Kidney epithelial cell (primary cell): ENCODE results near the gene MYO7A. TPM values are rescaled to one million over a fixed set of nuclear protein-coding genes. Genes with fewer than 3 reads are reported as not detected.

ENCODE experiments used
- DNase-seq: peaks from one replicate; pipeline ENCODE4 v3.0.0-alpha.2; 2010; ENCODE audit warnings: low read depth
- H3K27me3 ChIP-seq: 2 replicates; pipeline ENCODE4 v1.6.0; 2011; ENCODE audit warnings: low read length; ENCODE audit not compliant: control insufficient read depth, insufficient read depth
- H3K36me3 ChIP-seq: 2 replicates; pipeline ENCODE4 v1.5.1; 2011; ENCODE audit warnings: low read length; ENCODE audit not compliant: control insufficient read depth, insufficient read depth
- H3K4me3 ChIP-seq: 2 replicates; pipeline ENCODE4 v1.5.1; 2011; ENCODE audit warnings: low read depth, mild to moderate bottlenecking, control low read depth, low read length
- total RNA-seq: library from RNA; depleted of rRNA; stranded (reverse); fragments of >200 nt; gene quantifications from 2 replicates; pipeline ENCODE4 v1.2.3, GENCODE V29; 2015
- TF ChIP-seq, protein P1 (sequence below): IDR thresholded peaks from 2 replicates; pipeline ENCODE4 v1.5.1; 2011; ENCODE audit warnings: mild to moderate bottlenecking, moderate library complexity, low read length, control low read depth, inconsistent platforms; ENCODE audit not compliant: insufficient read depth, poor library complexity, severe bottlenecking

MYO7A gene
- total RNA-seq, 1 donor from 2014 or later: 0.17 TPM

DNA sequence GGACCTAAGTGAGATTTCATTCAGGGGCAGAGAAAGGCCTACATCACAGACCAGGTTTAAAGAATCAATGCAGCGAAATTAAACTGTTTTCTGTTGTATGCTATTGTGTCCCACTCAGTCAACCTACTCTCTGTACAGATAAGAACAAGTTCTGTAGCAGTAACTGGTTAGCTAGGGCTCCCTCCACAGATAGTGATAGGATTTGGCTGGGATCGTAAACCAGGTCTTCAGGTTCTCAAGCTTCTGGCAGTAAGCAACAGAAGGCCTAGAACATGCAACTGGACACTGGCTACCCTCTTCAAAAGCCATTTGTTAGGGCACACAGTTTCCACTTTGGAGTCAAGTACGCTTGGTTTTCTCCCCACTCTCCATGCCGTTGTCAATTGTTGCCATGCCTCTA lies 104.2 kb downstream of the MYO7A start:
- Histone ChIP-seq H3K4me3 (no peak overlapping the region), H3K36me3 (no peaks in the 10 kb centered on the region), H3K27me3 (no peaks in the 10 kb centered on the region)
- DNase-seq: no peak
- TF ChIP-seq, protein P1, sequence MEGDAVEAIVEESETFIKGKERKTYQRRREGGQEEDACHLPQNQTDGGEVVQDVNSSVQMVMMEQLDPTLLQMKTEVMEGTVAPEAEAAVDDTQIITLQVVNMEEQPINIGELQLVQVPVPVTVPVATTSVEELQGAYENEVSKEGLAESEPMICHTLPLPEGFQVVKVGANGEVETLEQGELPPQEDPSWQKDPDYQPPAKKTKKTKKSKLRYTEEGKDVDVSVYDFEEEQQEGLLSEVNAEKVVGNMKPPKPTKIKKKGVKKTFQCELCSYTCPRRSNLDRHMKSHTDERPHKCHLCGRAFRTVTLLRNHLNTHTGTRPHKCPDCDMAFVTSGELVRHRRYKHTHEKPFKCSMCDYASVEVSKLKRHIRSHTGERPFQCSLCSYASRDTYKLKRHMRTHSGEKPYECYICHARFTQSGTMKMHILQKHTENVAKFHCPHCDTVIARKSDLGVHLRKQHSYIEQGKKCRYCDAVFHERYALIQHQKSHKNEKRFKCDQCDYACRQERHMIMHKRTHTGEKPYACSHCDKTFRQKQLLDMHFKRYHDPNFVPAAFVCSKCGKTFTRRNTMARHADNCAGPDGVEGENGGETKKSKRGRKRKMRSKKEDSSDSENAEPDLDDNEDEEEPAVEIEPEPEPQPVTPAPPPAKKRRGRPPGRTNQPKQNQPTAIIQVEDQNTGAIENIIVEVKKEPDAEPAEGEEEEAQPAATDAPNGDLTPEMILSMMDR: no peak

DNA sequence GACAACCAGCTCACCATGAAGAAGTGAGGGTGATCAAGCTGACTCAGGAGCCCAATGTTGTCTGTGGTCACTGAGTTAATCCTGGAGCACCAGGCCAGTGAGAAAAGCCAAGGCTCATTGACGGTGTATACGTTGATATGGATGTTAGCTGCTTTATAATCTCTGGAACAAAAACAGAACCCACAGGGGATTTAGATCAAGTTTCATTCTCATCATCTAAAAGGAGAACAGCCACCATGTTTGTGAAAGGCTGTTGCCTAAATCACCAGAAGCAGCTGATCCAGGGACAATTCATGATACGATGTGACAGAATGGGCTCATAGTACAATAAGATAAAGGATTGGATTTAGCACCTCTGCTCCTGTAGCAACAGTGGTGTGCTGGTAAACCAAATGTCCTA lies 105.0 kb downstream of the MYO7A start:
- TF ChIP-seq, protein P1: no peak
- H3K27me3 ChIP-seq: no peaks in the 10 kb centered on the region
- DNase-seq: no peak
- H3K4me3 ChIP-seq: no peak overlapping the region
- H3K36me3 ChIP-seq: no peaks in the 10 kb centered on the region

DNA sequence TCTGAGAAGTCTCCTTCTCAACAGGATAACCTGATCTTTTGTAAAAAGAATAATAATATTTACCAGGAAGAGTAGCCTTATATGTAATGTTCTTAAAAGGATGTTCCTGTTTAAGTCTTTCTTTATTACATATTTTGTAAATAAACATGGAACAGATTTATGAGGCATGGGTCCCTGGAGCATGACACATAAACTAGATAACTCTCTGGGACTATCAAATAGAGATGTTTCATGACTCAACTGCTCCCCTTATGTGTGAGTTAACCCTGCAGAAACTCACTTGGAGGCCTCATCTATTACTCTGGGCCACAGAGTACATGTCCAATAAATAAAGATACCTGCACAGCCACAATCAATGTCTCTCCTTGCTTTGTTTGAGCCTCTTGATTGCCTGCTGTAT lies 108.9 kb downstream of the MYO7A start:
- Histone ChIP-seq H3K4me3 (no peak overlapping the region), H3K27me3 (no peaks in the 10 kb centered on the region), H3K36me3 (no peaks in the 10 kb centered on the region)
- TF ChIP-seq, protein P1: no peak
- DNase-seq: no peak

DNA sequence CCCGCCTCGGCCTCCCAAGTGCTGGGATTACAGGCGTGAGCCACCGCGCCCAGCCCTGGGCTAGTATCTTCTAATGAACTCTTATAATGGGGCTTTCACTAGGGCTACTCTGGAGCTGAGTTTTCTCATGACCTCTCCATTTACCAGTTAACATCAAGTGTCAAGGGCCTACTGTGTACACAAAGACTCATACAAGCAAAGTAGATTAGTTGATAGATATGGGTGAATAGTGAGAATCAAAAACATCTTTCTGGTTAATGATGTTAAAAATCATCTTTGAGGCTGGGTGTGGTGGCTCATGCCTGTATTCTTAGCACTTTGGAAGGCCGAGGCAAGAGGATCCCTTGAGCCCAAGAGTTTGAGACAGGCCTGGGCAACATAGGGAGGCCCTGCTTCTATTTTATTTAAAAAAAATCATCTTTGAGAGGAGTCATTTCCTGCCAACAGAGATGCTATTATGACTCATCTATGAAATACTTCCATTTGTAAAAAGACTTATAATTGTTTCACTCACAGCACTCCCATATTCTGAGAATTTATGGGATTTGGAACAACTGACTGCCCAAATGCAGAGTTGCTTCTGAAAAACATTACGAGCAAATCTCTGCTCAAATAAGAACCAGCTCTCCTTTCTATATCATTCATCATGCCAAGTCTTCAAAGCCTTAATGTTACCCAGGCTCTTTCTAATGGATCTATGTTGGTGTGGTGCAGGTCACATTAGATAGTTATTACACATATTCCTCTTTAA lies 116.4 kb downstream of the MYO7A start:
- H3K36me3 ChIP-seq: no peaks in the 10 kb centered on the region
- H3K4me3 ChIP-seq: no peak overlapping the region
- H3K27me3 ChIP-seq: no peaks in the 10 kb centered on the region
- TF ChIP-seq, protein P1: no peak
- DNase-seq: no peak

DNA sequence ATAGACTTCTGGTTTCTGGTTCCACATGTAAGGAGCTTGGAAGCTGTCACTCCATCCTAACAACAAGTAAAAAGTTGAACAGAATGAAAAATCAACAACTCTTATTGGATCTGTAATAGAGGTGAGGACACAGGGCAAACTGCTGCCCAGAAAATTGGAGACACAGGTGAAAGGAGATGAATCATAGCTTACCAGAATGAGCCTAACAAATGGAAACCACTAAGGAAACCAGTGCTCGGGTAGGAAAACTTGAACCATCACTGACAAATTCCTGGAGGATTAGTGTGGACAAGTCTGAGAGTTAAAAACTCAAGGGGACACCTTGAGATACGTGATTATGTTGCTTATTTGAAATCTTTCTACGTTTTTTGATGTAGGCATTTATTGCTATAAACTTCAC lies 121.4 kb downstream of the MYO7A start:
- no peaks in the 10 kb centered on the region for H3K36me3 ChIP-seq
- peak; percentile 12 for DNase-seq
- TF ChIP-seq, protein P1: no peak
- H3K4me3 ChIP-seq: no peak overlapping the region
- H3K27me3 ChIP-seq: no peaks in the 10 kb centered on the region
